Activated CD4-positive, alpha-beta T cell treated with anti-CD3 and anti-CD28 coated beads, Interleukin-2, Interleukin-4, amounts not matched to agents 100 ng/mL and 50 ng/mL, durations not matched to agents 16 hours and 8 hours (primary cell): ENCODE measurements around the gene GALNS.
"Not testable (repeated sequence)": the region's sequence is repeated elsewhere in the genome, so short reads cannot be mapped to it uniquely, and the experiment has no call there.

Experiments
- DNase-seq: peaks from one replicate; pipeline ENCODE4 v3.0.0-alpha.2; 2020; ENCODE audit warnings: low spot score

The GALNS gene

GRCh38 chr16:88856828-88857727, at the start of gene GALNS, which contains the start of gene TRAPPC2L:
GALNS (minus strand) TSS chr16:88856947; CDS start chr16:88856877, 70 bp downstream.
TRAPPC2L (plus strand) TSS chr16:88857127; CDS start chr16:88857151, 24 bp downstream.
- DNase-seq, result peak; percentile 99

- DNase-seq, result no peak
Observed at GRCh38 chr16:88906020-88906419, 49.3 kb upstream of the GALNS start.

- no peak for DNase-seq
Observed at GRCh38 chr16:88905563-88905962, 48.8 kb upstream of the GALNS start.

- DNase-seq, result no peak
Observed at GRCh38 chr16:88904676-88905365, 48.1 kb upstream of the GALNS start.

GRCh38 chr16:88903267-88903666, 46.5 kb upstream of the GALNS start:
- DNase-seq, result no peak

GRCh38 chr16:88902744-88903143, 46.0 kb upstream of the GALNS start:
- DNase-seq, result no peak

GRCh38 chr16:88901718-88902337, 45.1 kb upstream of the GALNS start:
- no peak for DNase-seq

GRCh38 chr16:88900662-88901052, 43.9 kb upstream of the GALNS start:
- DNase-seq, result no peak

GRCh38 chr16:88899901-88900661, 43.3 kb upstream of the GALNS start:
- DNase-seq, result no peak

GRCh38 chr16:88897696-88898425, 41.1 kb upstream of the GALNS start:
- no peak for DNase-seq

GRCh38 chr16:88896238-88897070, 39.7 kb upstream of the GALNS start:
- DNase-seq, result no peak

- no peak for DNase-seq
Observed at GRCh38 chr16:88895335-88895734, 38.6 kb upstream of the GALNS start.

GRCh38 chr16:88894681-88895300, 38.0 kb upstream of the GALNS start:
- DNase-seq, result no peak

- DNase-seq, result not testable (repeated sequence)
Observed at GRCh38 chr16:88894266-88894665, 37.5 kb upstream of the GALNS start.

- no peak for DNase-seq
Observed at GRCh38 chr16:88893127-88893968, 36.6 kb upstream of the GALNS start.

- no peak for DNase-seq
Observed at GRCh38 chr16:88892065-88892464, 35.3 kb upstream of the GALNS start.

- DNase-seq, result no peak
Observed at GRCh38 chr16:88891083-88891482, 34.3 kb upstream of the GALNS start.

GRCh38 chr16:88889702-88890352, 33.1 kb upstream of the GALNS start:
- DNase-seq, result not testable (repeated sequence)
